Smooth muscle cell (in vitro differentiated cells): ENCODE data around the gene OR2V2. TPM values are rescaled to one million over a fixed set of nuclear protein-coding genes. Genes with fewer than 3 reads are reported as not detected.

Experiments
- DNase-seq: peaks from one replicate; lab custom pipeline; 2025; ENCODE audit not compliant: unreplicated experiment; lab: John Stamatoyannopoulos, UW
- H2AFZ ChIP-seq: fragments of 200-600 bp; sonication (generic); 2 replicates; pipeline ENCODE4 v1.6.0; 2016; ENCODE audit warnings: antibody characterized with exemption, low read depth, mild to moderate bottlenecking
- H3F3A ChIP-seq: fragments of 200-600 bp; sonication (generic); 2 replicates; pipeline ENCODE4 v1.6.0; 2017; ENCODE audit warnings: antibody characterized with exemption, low read depth
- H3K27ac ChIP-seq: fragments of 200-600 bp; sonication (generic); 2 replicates; pipeline ENCODE4 v1.5.1; 2016; ENCODE audit warnings: low read depth, mild to moderate bottlenecking
- H3K27me3 ChIP-seq: fragments of 200-600 bp; sonication (generic); 2 replicates; pipeline ENCODE4 v1.6.1; 2016; ENCODE audit warnings: low read depth, mild to moderate bottlenecking
- H3K36me3 ChIP-seq: fragments of 200-600 bp; sonication (generic); 2 replicates; pipeline ENCODE4 v1.5.1; 2016; ENCODE audit warnings: low read depth
- H3K4me1 ChIP-seq: fragments of 200-600 bp; sonication (generic); 2 replicates; pipeline ENCODE4 v1.5.1; 2016; ENCODE audit warnings: low read depth
- H3K4me2 ChIP-seq: fragments of 200-600 bp; sonication (generic); 2 replicates; pipeline ENCODE4 v1.6.0; 2016; ENCODE audit warnings: mild to moderate bottlenecking
- H3K4me3 ChIP-seq: fragments of 200-600 bp; sonication (generic); 2 replicates; pipeline ENCODE4 v1.5.1; 2016; ENCODE audit warnings: mild to moderate bottlenecking
- H3K79me2 ChIP-seq: fragments of 200-600 bp; sonication (generic); 2 replicates; pipeline ENCODE4 v1.6.0; 2016; ENCODE audit warnings: low read depth, mild to moderate bottlenecking
- H3K9ac ChIP-seq: fragments of 200-600 bp; sonication (generic); 2 replicates; pipeline ENCODE4 v1.6.0; 2016; ENCODE audit warnings: low read depth
- H3K9me3 ChIP-seq: fragments of 200-600 bp; sonication (generic); replicated peaks from 2 replicates; pipeline ENCODE4 v1.5.1; 2016; ENCODE audit warnings: low read depth
- H4K20me1 ChIP-seq: fragments of 200-600 bp; sonication (generic); 2 replicates; pipeline ENCODE4 v1.6.0; 2016; ENCODE audit warnings: low read depth
- CTCF ChIP-seq: fragments of 200-600 bp; sonication (generic); IDR thresholded peaks from 2 replicates; pipeline ENCODE4 v1.5.1; 2017; ENCODE audit warnings: borderline replicate concordance, mild to moderate bottlenecking, antibody characterized with exemption; ENCODE audit not compliant: insufficient read depth, poor library complexity, severe bottlenecking
- WGBS: methylation state at CpG from one replicate; pipeline ENCODE4 v1.1.7; 2016; ENCODE audit warnings: low lambda C conversion rate; 5-methylcytosine and 5-hydroxymethylcytosine counted together
- polyA plus RNA-seq: library from polyadenylated mRNA; unstranded; fragments of >200 nt; fragmentation: Nextera tagmentation; extraction: Ambion mirVana; gene quantifications from 2 replicates; pipeline ENCODE4 v1.2.1, GENCODE V29; 2016
- total RNA-seq: library from RNA; depleted of rRNA; stranded (reverse); fragments of >200 nt; gene quantifications from 2 replicates; pipeline ENCODE4 v1.2.3, GENCODE V29; 2014

OR2V2 gene
- total and polyA plus RNA-seq, 2 experiments from 2014 or later, result not detected

DNA sequence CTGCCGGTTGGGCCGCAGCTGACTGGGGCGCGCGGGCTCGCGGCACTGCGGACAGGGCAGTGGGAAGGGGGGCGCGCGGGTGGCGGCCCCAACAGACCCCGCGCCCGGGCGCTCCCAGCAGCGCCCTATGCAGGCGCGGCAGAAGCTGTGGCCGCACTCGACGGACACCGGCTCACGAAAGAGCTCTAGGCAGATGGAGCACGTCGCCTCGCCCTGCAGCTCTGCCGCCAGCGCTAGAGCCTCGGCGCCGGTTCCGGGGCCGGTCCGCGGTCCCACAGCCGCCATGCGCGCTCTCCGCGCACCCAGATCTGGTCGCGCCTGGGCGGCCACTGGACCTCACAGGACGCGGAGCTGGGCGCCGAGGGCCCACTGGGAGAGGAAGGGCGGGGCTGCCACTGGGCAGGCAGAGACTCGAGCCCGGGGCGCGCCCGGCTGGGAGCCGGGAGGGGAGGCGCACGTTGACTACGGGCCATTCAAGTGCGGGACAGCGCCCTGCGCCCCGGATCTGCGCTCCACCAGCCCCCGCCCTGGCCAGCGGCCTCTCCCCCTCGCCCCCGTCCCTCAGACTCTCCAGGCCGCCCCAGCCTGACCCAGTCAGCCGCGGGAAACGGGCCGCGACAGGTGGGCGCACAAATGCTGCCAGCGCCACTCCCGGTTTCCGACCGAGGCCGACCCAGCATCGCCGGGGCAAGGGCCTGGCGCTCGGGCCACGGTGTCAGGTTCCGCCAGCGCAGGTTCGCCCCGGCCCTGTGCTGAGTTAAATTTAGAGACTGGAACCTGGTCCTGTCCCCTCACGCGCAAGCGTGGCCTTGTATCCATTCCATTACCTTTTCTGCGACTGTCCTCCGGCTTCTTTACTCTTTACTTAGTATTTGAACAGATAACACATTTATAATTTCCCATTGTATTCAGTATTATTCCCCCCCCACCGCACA is 57.7 kb downstream of the OR2V2 start, which contains the start of gene TRIM7:
Gene TRIM7 (minus strand): TSS at position 371 of the 935 bp plus-strand sequence. CDS start 86 bp downstream, at position 285.
- 2% methylated on average over 77 of the region's 94 CpGs for WGBS
- peak within 1 kb of the TSS; percentile 55 for H3K4me3 ChIP-seq
- no peaks in the 10 kb centered on the region for H4K20me1 ChIP-seq
- H3K79me2 ChIP-seq, result no peaks in the 10 kb centered on the region
- H3K36me3 ChIP-seq, result no peaks in the 10 kb centered on the region
- no peak within 1 kb of the TSS for H3K27ac ChIP-seq
- H3K4me2 ChIP-seq, result peak within 1 kb of the TSS; percentile 88
- H3K9me3 ChIP-seq, result no peaks in the 10 kb centered on the region
- H3F3A ChIP-seq, result peaks cover 13% of the 10 kb centered on the region
- H3K9ac ChIP-seq, result no peak within 1 kb of the TSS
- no peak for TF ChIP-seq CTCF
- no peaks in the 10 kb centered on the region for H3K4me1 ChIP-seq
- H2AFZ ChIP-seq, result peak within 1 kb of the TSS; percentile 92
- no peak for DNase-seq
- H3K27me3 ChIP-seq, result peaks cover 28% of the 10 kb centered on the region

DNA sequence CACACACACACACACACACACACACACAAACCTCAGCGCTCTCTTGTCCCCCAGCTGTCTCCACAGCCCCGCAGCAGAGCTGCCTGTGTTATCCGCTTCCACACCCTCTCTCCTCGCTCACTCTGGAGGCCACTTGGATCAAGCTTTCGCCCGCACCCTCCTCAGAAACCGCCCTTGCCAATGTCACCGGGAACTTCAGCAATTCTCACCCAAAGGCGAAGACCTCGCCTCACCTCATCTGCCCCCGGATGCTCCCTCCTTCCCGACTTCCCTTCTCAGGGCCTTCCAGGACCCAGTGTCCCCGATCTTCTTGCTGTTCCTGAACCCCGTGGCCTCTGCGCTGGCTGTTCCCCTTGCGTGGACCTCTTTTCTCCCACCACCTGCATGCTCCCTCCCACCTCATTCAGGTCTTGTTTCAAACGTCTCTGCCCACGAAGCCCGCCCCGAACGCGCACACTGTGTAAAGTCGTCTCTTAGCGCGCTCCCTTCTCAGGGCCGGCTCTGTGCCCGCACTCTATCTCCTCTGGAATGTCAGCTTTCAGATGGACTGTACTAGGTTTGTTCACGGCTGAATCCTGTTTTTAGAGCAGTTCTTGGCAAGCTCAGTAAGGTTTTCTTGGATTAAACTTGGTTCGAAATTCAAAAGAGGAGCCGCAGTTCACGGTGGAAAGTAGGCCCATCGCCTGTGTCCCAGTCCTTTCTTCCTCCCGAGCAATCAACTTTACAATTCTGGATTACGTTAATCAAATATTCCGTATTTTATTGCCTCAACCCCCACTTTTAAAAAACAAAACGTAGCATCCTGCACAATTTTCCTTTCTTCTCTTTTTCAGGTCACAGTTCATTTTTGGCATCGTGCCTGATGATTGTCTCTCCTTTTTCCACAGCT is 58.6 kb downstream of the OR2V2 start:
- H3K4me2 ChIP-seq, result peak overlapping the region; percentile 88
- no peak for TF ChIP-seq CTCF
- H4K20me1 ChIP-seq, result no peaks in the 10 kb centered on the region
- no peak for DNase-seq
- H2AFZ ChIP-seq, result peak overlapping the region; percentile 92
- H3K4me3 ChIP-seq, result peak overlapping the region; percentile 55
- H3K27me3 ChIP-seq, result peaks cover 22% of the 10 kb centered on the region
- H3K4me1 ChIP-seq, result no peaks in the 10 kb centered on the region
- no peaks in the 10 kb centered on the region for H3K9me3 ChIP-seq
- H3K79me2 ChIP-seq, result no peaks in the 10 kb centered on the region
- WGBS, result 6% methylated on average over 37 of the region's 37 CpGs
- no peaks in the 10 kb centered on the region for H3K36me3 ChIP-seq
- no peak overlapping the region for H3K27ac ChIP-seq
- no peak overlapping the region for H3K9ac ChIP-seq
- peaks cover 13% of the 10 kb centered on the region for H3F3A ChIP-seq

DNA sequence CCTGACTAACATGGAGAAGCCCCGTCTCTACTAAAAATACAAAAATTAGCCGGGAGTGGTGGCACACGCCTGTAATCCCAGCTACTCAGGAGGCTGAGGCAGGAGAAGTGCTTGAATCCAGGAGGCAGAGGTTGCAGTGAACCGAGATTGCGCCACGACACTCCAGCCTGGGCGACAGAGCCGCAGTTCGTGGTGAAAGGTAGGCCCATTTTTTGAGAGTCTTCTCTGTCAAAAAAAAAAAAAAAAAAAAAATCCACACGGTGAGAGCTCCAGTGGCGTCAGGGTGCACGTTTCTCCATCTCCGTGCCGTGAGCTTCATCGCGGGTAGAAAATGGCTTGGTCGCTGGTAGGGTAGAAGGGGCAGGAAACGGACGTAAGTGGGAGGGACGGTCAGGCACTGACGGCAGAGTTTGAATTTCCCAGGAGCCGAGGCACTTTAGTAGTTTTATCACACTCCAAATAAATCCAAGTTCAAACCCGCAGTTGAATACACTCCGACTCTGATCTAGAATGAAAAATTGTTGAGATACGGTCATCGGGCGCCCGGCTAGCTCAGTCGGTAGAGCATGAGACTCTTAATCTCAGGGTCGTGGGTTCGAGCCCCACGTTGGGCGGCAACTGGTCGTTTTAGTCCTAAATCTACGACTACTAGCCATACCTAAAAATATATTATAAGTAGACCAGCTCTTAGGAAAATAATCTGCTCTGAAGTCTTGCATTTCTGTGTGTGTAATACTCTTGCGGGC is 60.0 kb downstream of the OR2V2 start:
- Histone ChIP-seq H3K9ac (no peak overlapping the region), H3F3A (peaks cover 13% of the 10 kb centered on the region), H4K20me1 (no peaks in the 10 kb centered on the region), H3K27ac (peak overlapping the region; percentile 53), H3K4me1 (no peaks in the 10 kb centered on the region), H3K27me3 (peaks cover 12% of the 10 kb centered on the region), H3K9me3 (no peaks in the 10 kb centered on the region), H3K4me2 (peak overlapping the region; percentile 80), H2AFZ (peak overlapping the region; percentile 40), H3K79me2 (no peaks in the 10 kb centered on the region), H3K36me3 (no peaks in the 10 kb centered on the region), H3K4me3 (peak overlapping the region; percentile 55)
- TF ChIP-seq CTCF, result no peak
- no peak for DNase-seq
- 1% methylated on average over 35 of the region's 36 CpGs for WGBS
